OCI-LY7 (cell line): ENCODE results near the gene SOBP. TPM values are rescaled to one million over a fixed set of nuclear protein-coding genes. Genes with fewer than 3 reads are reported as not detected.

Source experiments
- BruUV-seq: library from RNA; stranded (reverse); fragments of 400-500 nt; replicated peaks from 2 replicates; lab custom pipeline; 2021; lab: Mats Ljungman, UMichigan
- CTCF ChIA-PET: fragments of 300-600 bp; sonication (Branson Sonifier 250); formaldehyde crosslinking; loops from one replicate; lab custom pipeline; 2022; ENCODE audit warnings: antibody characterized with exemption; ENCODE audit not compliant: unreplicated experiment; lab: Charles Lee
- POLR2A ChIA-PET: fragments of 300-600 bp; sonication (Branson Sonifier 250); formaldehyde crosslinking; loops from one replicate; lab custom pipeline; 2022; ENCODE audit warnings: antibody characterized with exemption; lab: Charles Lee
- DNase-seq: peaks from one replicate; pipeline ENCODE4 v3.0.0-alpha.2; 2015; ENCODE audit warnings: low spot score
- H2AFZ ChIP-seq: fragments of 200-600 bp; sonication (generic), shearing (Covaris generic); 2 replicates; pipeline ENCODE4 v1.6.1; 2014; ENCODE audit warnings: mild to moderate bottlenecking, antibody characterized with exemption, low read length, moderate library complexity
- H3K27ac ChIP-seq: fragments of 200-600 bp; sonication (generic); 2 replicates; pipeline ENCODE4 v1.5.1; 2014; ENCODE audit warnings: mixed run types, low read depth, mild to moderate bottlenecking, moderate library complexity, low read length, inconsistent platforms; ENCODE audit not compliant: poor library complexity, severe bottlenecking
- H3K36me3 ChIP-seq: fragments of 200-600 bp; sonication (generic); 2 replicates; pipeline ENCODE4 v1.6.1; 2014; ENCODE audit warnings: mild to moderate bottlenecking, antibody characterized with exemption, low read length, moderate library complexity, mixed read lengths; ENCODE audit not compliant: insufficient read depth
- H3K4me1 ChIP-seq: fragments of 200-600 bp; sonication (generic); 2 replicates; pipeline ENCODE4 v1.5.1; 2014; ENCODE audit warnings: mild to moderate bottlenecking, low read length; ENCODE audit not compliant: insufficient read depth, poor library complexity, severe bottlenecking
- H3K4me2 ChIP-seq: fragments of 200-600 bp; sonication (generic); 2 replicates; pipeline ENCODE4 v1.6.1; 2014; ENCODE audit warnings: mild to moderate bottlenecking, low read length
- H3K4me3 ChIP-seq: fragments of 200-600 bp; sonication (generic); 2 replicates; pipeline ENCODE4 v1.5.1; 2014; ENCODE audit warnings: mild to moderate bottlenecking, low read depth, low read length; ENCODE audit not compliant: poor library complexity, severe bottlenecking
- H3K79me2 ChIP-seq: fragments of 200-600 bp; sonication (generic); 2 replicates; pipeline ENCODE4 v1.6.1; 2016; ENCODE audit warnings: low read depth, mild to moderate bottlenecking, low read length, moderate library complexity, mixed read lengths; ENCODE audit not compliant: insufficient read depth
- H3K9me2 ChIP-seq: fragments of 200-600 bp; sonication (generic); 2 replicates; pipeline ENCODE4 v1.6.1; 2016; ENCODE audit warnings: mild to moderate bottlenecking, low read length, mixed read lengths; ENCODE audit not compliant: insufficient read depth
- H3K9me3 ChIP-seq: fragments of 200-600 bp; sonication (generic); 2 replicates; pipeline ENCODE4 v1.6.1; 2014; ENCODE audit warnings: mild to moderate bottlenecking, mixed run types, low read length, mixed read lengths
- H4K20me1 ChIP-seq: fragments of 200-600 bp; sonication (generic); 2 replicates; pipeline ENCODE4 v1.6.1; 2014; ENCODE audit warnings: mild to moderate bottlenecking, antibody characterized with exemption, low read length, moderate library complexity, mixed read lengths; ENCODE audit not compliant: insufficient read depth
- CTCF ChIP-seq: fragments of 200-600 bp; sonication (generic); conservative IDR thresholded peaks from 2 replicates; pipeline ENCODE4 v1.5.1; 2014; ENCODE audit warnings: mild to moderate bottlenecking, antibody characterized with exemption, low read length, moderate library complexity, mixed read lengths
- EZH2phosphoT487 ChIP-seq: fragments of 200-600 bp; sonication (generic); IDR thresholded peaks from 2 replicates; pipeline ENCODE4 v1.6.1; 2018; ENCODE audit warnings: low read depth, borderline replicate concordance, mild to moderate bottlenecking, mixed run types, antibody characterized with exemption, low read length, moderate library complexity, mixed read lengths
- intact Hi-C: fragments of 100-400 bp; cut with micrococcal nuclease; formaldehyde crosslinking; loops from one replicate; pipeline ENCODE4 v1.10.0; 2022; ENCODE audit not compliant: unreplicated experiment
- total RNA-seq, 2 experiments: library from RNA; depleted of rRNA in 1 of 2; stranded (reverse); fragments of >200 nt in 1 of 2; shearing (Covaris generic) in 1 of 2; gene quantifications; 2 replicates each; pipeline ENCODE4 v1.2.3, GENCODE V29; 2014 to 2022

Gene SOBP
- total RNA-seq, 2 experiments from 2014 or later = 21.5 to 29.4 TPM

- intact Hi-C loops = loop anchor here (1.0 to 5.0 kb wide), 5 partner anchors 103 to 1143 kb away; partner anchors contain the start of gene PDSS2
- DNase-seq = peak; percentile 78
- POLR2A ChIA-PET = interaction anchor here (0.8 to 8.0 kb wide), 18 partner anchors 7 to 539 kb away, joined by 3 to 89 read pairs (median 8); partner anchors contain the start of genes BEND3 and PDSS2
Observed at GRCh38 chr6:107655245-107655644, 165.3 kb downstream of the SOBP start.

GRCh38 chr6:107655864-107656263 lies 165.9 kb downstream of the SOBP start:
- Histone ChIP-seq H3K4me1 (peaks cover 68% of the 10 kb centered on the region), H3K27ac (peak overlapping the region; percentile 98), H3K9me3 (no peaks in the 10 kb centered on the region; the same call in 1 of the 2 replicates), H3K36me3 (peaks cover 15% of the 10 kb centered on the region), H2AFZ (peak overlapping the region; percentile 22; the same call in 1 of the 2 replicates), H3K9me2 (no peaks in the 10 kb centered on the region), H4K20me1 (no peaks in the 10 kb centered on the region), H3K4me3 (peak overlapping the region; percentile 50), H3K4me2 (peak overlapping the region; percentile 89), H3K79me2 (peaks cover 21% of the 10 kb centered on the region; the same call in 1 of the 2 replicates)
- POLR2A ChIA-PET = interaction anchor here (0.6 to 8.0 kb wide), 31 partner anchors 8 to 540 kb away, joined by 3 to 89 read pairs (median 5); partner anchors contain the start of genes BEND3 and PDSS2
- CTCF ChIA-PET = interaction anchor here (0.6 to 1.3 kb wide), 9 partner anchors 23 to 525 kb away, joined by 3 to 8 read pairs (median 3); partner anchors contain the start of gene PDSS2
- no peak for DNase-seq
- BruUV-seq = no TSS peak
- TF ChIP-seq CTCF (no peak), EZH2phosphoT487 (no peak)
- intact Hi-C loops = loop anchor here (1.0 to 5.0 kb wide), 6 partner anchors 104 to 1144 kb away; partner anchors contain the start of gene PDSS2

More at GRCh38 chr6:107655245-107655644, 165.3 kb downstream of the SOBP start:
- H2AFZ ChIP-seq = peak overlapping the region; percentile 22; the same call in 1 of the 2 replicates
- no peaks in the 10 kb centered on the region for H3K9me2 ChIP-seq
- BruUV-seq = no TSS peak
- peak overlapping the region; percentile 89 for H3K4me2 ChIP-seq
- H3K4me1 ChIP-seq = peaks cover 62% of the 10 kb centered on the region
- no peaks in the 10 kb centered on the region for H4K20me1 ChIP-seq
- H3K27ac ChIP-seq = peak overlapping the region; percentile 98
- TF ChIP-seq EZH2phosphoT487 (no peak), CTCF (peak; percentile 98)
- H3K36me3 ChIP-seq = peaks cover 9% of the 10 kb centered on the region
- H3K79me2 ChIP-seq = peaks cover 17% of the 10 kb centered on the region; the same call in 1 of the 2 replicates
- H3K4me3 ChIP-seq = peak overlapping the region; percentile 50
- CTCF ChIA-PET = interaction anchor here (0.6 to 1.2 kb wide), 7 partner anchors 22 to 525 kb away, joined by 3 to 8 read pairs (median 4); no protein-coding TSS in a partner anchor
- no peaks in the 10 kb centered on the region; the same call in 1 of the 2 replicates for H3K9me3 ChIP-seq
